ENCODE measurements around the gene RSPH1.

GRCh38 chr21:42521805-42522204 is 25.8 kb upstream of the RSPH1 start:
- no peak for TF ChIP-seq CTCF (IDR thresholded peaks at IDR 0.05)
- TF ChIP-seq POLR2A (IDR thresholded peaks at IDR 0.05): no peak
